ENCODE data around the gene GLO1.

GLO1 gene

GRCh38 chr6:38681850-38682249, 21.1 kb downstream of the GLO1 start:
- Histone ChIP-seq H3K36me3 (replicated peaks; ENCODE audit: insufficient read depth, low read length) (no peaks in the 10 kb centered on the region; the same call in 1 of the 2 replicates), H3F3A (ENCODE audit: insufficient read depth, low read length) (peaks cover 16% of the 10 kb centered on the region), H4K20me1 (ENCODE audit: insufficient read depth, low read length) (no peaks in the 10 kb centered on the region), H3K9me2 (replicated peaks; ENCODE audit: insufficient read depth, low read length) (no peaks in the 10 kb centered on the region), H2AFZ (ENCODE audit: low read length) (no peak overlapping the region), H3K79me2 (ENCODE audit: low read length) (peaks cover 9% of the 10 kb centered on the region), H3K4me1 (ENCODE audit: low read length) (peaks cover 30% of the 10 kb centered on the region), H3K9me3 (replicated peaks; ENCODE audit: insufficient read depth, low read length) (no peaks in the 10 kb centered on the region), H3K9ac (ENCODE audit: low read length) (no peak overlapping the region), H3K4me2 (ENCODE audit: low read depth, low read length) (no peak overlapping the region), H3K27ac (ENCODE audit: low read length) (no peak overlapping the region), H3K4me3 (ENCODE audit: low read length) (no peak overlapping the region), H3K27me3 (replicated peaks; ENCODE audit: insufficient read depth, low read length) (no peaks in the 10 kb centered on the region)
- TF ChIP-seq EZH2phosphoT487 (IDR thresholded peaks at IDR 0.05; ENCODE audit: low read length): no peak
- TF ChIP-seq EZH2 (optimal IDR thresholded peaks at IDR 0.05; ENCODE audit: low read depth, low read length): no peak
- TF ChIP-seq, protein P1, sequence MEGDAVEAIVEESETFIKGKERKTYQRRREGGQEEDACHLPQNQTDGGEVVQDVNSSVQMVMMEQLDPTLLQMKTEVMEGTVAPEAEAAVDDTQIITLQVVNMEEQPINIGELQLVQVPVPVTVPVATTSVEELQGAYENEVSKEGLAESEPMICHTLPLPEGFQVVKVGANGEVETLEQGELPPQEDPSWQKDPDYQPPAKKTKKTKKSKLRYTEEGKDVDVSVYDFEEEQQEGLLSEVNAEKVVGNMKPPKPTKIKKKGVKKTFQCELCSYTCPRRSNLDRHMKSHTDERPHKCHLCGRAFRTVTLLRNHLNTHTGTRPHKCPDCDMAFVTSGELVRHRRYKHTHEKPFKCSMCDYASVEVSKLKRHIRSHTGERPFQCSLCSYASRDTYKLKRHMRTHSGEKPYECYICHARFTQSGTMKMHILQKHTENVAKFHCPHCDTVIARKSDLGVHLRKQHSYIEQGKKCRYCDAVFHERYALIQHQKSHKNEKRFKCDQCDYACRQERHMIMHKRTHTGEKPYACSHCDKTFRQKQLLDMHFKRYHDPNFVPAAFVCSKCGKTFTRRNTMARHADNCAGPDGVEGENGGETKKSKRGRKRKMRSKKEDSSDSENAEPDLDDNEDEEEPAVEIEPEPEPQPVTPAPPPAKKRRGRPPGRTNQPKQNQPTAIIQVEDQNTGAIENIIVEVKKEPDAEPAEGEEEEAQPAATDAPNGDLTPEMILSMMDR (IDR thresholded peaks at IDR 0.05; ENCODE audit: low read length): no peak
- no peak for DNase-seq

GRCh38 chr6:38679668-38680067, 23.3 kb downstream of the GLO1 start:
- no peak overlapping the region for H2AFZ ChIP-seq (ENCODE audit: low read length)
- H3F3A ChIP-seq (ENCODE audit: insufficient read depth, low read length): peaks cover 27% of the 10 kb centered on the region
- no peak overlapping the region for H3K4me2 ChIP-seq (ENCODE audit: low read depth, low read length)
- no peaks in the 10 kb centered on the region for H3K9me2 ChIP-seq (replicated peaks; ENCODE audit: insufficient read depth, low read length)
- no peaks in the 10 kb centered on the region for H4K20me1 ChIP-seq (ENCODE audit: insufficient read depth, low read length)
- H3K9me3 ChIP-seq (replicated peaks; ENCODE audit: insufficient read depth, low read length): no peaks in the 10 kb centered on the region
- DNase-seq: no peak
- no peaks in the 10 kb centered on the region for H3K79me2 ChIP-seq (ENCODE audit: low read length)
- H3K36me3 ChIP-seq (replicated peaks; ENCODE audit: insufficient read depth, low read length): no peaks in the 10 kb centered on the region; the same call in 1 of the 2 replicates
- peaks cover 34% of the 10 kb centered on the region for H3K4me1 ChIP-seq (ENCODE audit: low read length)
- H3K4me3 ChIP-seq (ENCODE audit: low read length): no peak overlapping the region
- TF ChIP-seq, protein P1 (IDR thresholded peaks at IDR 0.05; ENCODE audit: low read length): no peak
- no peak for TF ChIP-seq EZH2phosphoT487 (IDR thresholded peaks at IDR 0.05; ENCODE audit: low read length)
- no peak for TF ChIP-seq EZH2 (optimal IDR thresholded peaks at IDR 0.05; ENCODE audit: low read depth, low read length)
- H3K27me3 ChIP-seq (replicated peaks; ENCODE audit: insufficient read depth, low read length): no peaks in the 10 kb centered on the region
- no peak overlapping the region for H3K27ac ChIP-seq (ENCODE audit: low read length)
- no peak overlapping the region for H3K9ac ChIP-seq (ENCODE audit: low read length)

GRCh38 chr6:38678178-38678760, 24.7 kb downstream of the GLO1 start:
- H4K20me1 ChIP-seq (ENCODE audit: insufficient read depth, low read length): no peaks in the 10 kb centered on the region
- no peaks in the 10 kb centered on the region for H3K9me3 ChIP-seq (replicated peaks; ENCODE audit: insufficient read depth, low read length)
- no peaks in the 10 kb centered on the region for H3K9me2 ChIP-seq (replicated peaks; ENCODE audit: insufficient read depth, low read length)
- H3K9ac ChIP-seq (ENCODE audit: low read length): no peak overlapping the region
- no peaks in the 10 kb centered on the region; the same call in 1 of the 2 replicates for H3K36me3 ChIP-seq (replicated peaks; ENCODE audit: insufficient read depth, low read length)
- H3K4me2 ChIP-seq (ENCODE audit: low read depth, low read length): peak overlapping the region; percentile 21
- no peak for TF ChIP-seq EZH2phosphoT487 (IDR thresholded peaks at IDR 0.05; ENCODE audit: low read length)
- no peak for TF ChIP-seq EZH2 (optimal IDR thresholded peaks at IDR 0.05; ENCODE audit: low read depth, low read length)
- TF ChIP-seq, protein P1 (IDR thresholded peaks at IDR 0.05; ENCODE audit: low read length): no peak
- no peak overlapping the region for H3K4me3 ChIP-seq (ENCODE audit: low read length)
- DNase-seq: peak; percentile 67
- H3F3A ChIP-seq (ENCODE audit: insufficient read depth, low read length): peaks cover 27% of the 10 kb centered on the region
- H2AFZ ChIP-seq (ENCODE audit: low read length): peak overlapping the region; percentile 21; the same call in 1 of the 2 replicates
- no peaks in the 10 kb centered on the region for H3K79me2 ChIP-seq (ENCODE audit: low read length)
- peak overlapping the region; percentile 66; the same call in 1 of the 2 replicates for H3K27ac ChIP-seq (ENCODE audit: low read length)
- H3K4me1 ChIP-seq (ENCODE audit: low read length): peaks cover 34% of the 10 kb centered on the region
- H3K27me3 ChIP-seq (replicated peaks; ENCODE audit: insufficient read depth, low read length): no peaks in the 10 kb centered on the region
